Measurements from ENCODE around the gene RPP30. TPM values are rescaled to one million over a fixed set of nuclear protein-coding genes. Genes with fewer than 3 reads are reported as not detected.

Gene RPP30
- total and polyA plus RNA-seq, 9 of the 15 experiments (the other 6 are each of a cell fraction or from before 2014, with no cell fraction given): 37.3 to 170 (median 69.1) TPM

DNA sequence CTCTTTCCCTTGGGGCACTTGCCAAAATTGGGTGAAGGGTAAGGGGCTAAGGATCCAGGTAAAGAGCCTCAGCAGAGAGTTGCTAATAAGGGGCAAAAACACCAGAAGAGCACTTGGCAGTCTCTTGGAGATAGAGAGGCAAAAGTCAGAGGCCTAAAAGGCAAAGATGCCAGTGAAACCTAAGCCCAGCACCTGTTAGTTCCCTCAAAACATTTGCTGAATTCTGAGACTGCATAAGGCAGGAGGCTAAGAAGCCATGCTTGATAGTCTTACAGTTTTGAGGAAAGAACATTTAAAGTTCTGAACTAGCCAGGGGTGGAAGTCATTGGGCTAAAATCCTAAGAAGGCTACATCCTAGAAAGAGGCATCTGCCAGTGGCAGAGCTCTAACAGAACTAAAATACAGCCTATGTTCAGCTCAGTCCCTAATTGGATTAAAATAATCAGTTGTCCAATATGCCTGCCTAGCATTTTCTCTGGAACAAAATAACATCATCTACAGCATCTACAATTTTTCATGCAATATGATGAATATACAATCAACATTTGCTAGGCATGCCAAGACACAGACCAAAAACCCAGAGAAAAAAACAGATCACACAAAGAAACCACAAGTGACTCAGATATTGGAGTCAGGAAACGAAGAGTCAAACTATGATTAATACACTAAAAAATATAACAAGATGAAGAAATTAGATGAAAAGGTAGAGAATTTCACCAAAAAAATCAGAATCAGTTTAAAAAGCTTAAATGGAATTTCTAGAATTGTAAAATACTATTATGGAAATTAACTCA is 21.6 kb upstream of the RPP30 start:
- TF ChIP-seq POLR2G (IDR thresholded peaks at IDR 0.05; ENCODE audit: low read depth, low read length): no peak
- TF ChIP-seq KDM5B (IDR thresholded peaks at IDR 0.05; ENCODE audit: insufficient replicate concordance, low read depth, low read length): no peak
- TF ChIP-seq NCOR1 (IDR thresholded peaks at IDR 0.05): no peak
- no peak for TF ChIP-seq MCM2 (IDR thresholded peaks at IDR 0.05; ENCODE audit: low read depth)
- TF ChIP-seq CCAR2 (IDR thresholded peaks at IDR 0.05; ENCODE audit: low read depth, low read length): no peak
- no peak for TF ChIP-seq NR2C1 (IDR thresholded peaks at IDR 0.05)
- no peak for TF ChIP-seq NR2C1 (tag; IDR thresholded peaks at IDR 0.05)
- TF ChIP-seq SMC3 (conservative IDR thresholded peaks at IDR 0.05; ENCODE audit: insufficient read depth, low read depth, low read length): no peak
- TF ChIP-seq, protein P1, sequence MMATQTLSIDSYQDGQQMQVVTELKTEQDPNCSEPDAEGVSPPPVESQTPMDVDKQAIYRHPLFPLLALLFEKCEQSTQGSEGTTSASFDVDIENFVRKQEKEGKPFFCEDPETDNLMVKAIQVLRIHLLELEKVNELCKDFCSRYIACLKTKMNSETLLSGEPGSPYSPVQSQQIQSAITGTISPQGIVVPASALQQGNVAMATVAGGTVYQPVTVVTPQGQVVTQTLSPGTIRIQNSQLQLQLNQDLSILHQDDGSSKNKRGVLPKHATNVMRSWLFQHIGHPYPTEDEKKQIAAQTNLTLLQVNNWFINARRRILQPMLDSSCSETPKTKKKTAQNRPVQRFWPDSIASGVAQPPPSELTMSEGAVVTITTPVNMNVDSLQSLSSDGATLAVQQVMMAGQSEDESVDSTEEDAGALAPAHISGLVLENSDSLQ (IDR thresholded peaks at IDR 0.05): no peak
- no peak for TF ChIP-seq BMI1 (IDR thresholded peaks at IDR 0.05; ENCODE audit: low read length)
- no peak for TF ChIP-seq ZNF830 (CRISPR knock-in tag; IDR thresholded peaks at IDR 0.05)
- TF ChIP-seq HMG20B (CRISPR knock-in tag; IDR thresholded peaks at IDR 0.05): no peak
- TF ChIP-seq TAF9B (IDR thresholded peaks at IDR 0.05; ENCODE audit: partially characterized antibody): no peak
- TF ChIP-seq, protein P2, sequence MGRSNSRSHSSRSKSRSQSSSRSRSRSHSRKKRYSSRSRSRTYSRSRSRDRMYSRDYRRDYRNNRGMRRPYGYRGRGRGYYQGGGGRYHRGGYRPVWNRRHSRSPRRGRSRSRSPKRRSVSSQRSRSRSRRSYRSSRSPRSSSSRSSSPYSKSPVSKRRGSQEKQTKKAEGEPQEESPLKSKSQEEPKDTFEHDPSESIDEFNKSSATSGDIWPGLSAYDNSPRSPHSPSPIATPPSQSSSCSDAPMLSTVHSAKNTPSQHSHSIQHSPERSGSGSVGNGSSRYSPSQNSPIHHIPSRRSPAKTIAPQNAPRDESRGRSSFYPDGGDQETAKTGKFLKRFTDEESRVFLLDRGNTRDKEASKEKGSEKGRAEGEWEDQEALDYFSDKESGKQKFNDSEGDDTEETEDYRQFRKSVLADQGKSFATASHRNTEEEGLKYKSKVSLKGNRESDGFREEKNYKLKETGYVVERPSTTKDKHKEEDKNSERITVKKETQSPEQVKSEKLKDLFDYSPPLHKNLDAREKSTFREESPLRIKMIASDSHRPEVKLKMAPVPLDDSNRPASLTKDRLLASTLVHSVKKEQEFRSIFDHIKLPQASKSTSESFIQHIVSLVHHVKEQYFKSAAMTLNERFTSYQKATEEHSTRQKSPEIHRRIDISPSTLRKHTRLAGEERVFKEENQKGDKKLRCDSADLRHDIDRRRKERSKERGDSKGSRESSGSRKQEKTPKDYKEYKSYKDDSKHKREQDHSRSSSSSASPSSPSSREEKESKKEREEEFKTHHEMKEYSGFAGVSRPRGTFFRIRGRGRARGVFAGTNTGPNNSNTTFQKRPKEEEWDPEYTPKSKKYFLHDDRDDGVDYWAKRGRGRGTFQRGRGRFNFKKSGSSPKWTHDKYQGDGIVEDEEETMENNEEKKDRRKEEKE (IDR thresholded peaks at IDR 0.05; ENCODE audit: borderline replicate concordance in 1 of 2, control insufficient read depth in 1 of 2, low read depth in 2 of 2, low read length in 1 of 2): no peak
- TF ChIP-seq ZNF143 (CRISPR knock-in tag; IDR thresholded peaks at IDR 0.05): no peak
- no peak for TF ChIP-seq SPI1 (IDR thresholded peaks at IDR 0.05; ENCODE audit: borderline replicate concordance, low read depth, low read length)
- TF ChIP-seq ETV5 (CRISPR knock-in tag; IDR thresholded peaks at IDR 0.05; ENCODE audit: low read depth): no peak
- TF ChIP-seq ZNF764 (CRISPR knock-in tag; IDR thresholded peaks at IDR 0.05; ENCODE audit: low read depth): no peak
- no peak for TF ChIP-seq ZNF644 (tag; IDR thresholded peaks at IDR 0.05; ENCODE audit: low read depth)
- no peak overlapping the region for H3K4me2 ChIP-seq (ENCODE audit: insufficient read depth, low read length)
- no peaks in the 10 kb centered on the region; the same call in 1 of the 2 replicates for H3K9me3 ChIP-seq (replicated peaks; ENCODE audit: control insufficient read depth, insufficient read depth, low read depth, low read length)
- peaks cover 0 to 2% of the 10 kb centered on the region in 2 experiments; a peak in 1 of 5 replicates for H3K27me3 ChIP-seq (ENCODE audit: control insufficient read depth in 2 of 2, insufficient read depth in 2 of 2, low read length in 2 of 2)
- no peak overlapping the region for H3K4me3 ChIP-seq
- no TSS peak for BruUV-seq (replicated peaks)
- no peak overlapping the region for H3K9ac ChIP-seq (ENCODE audit: insufficient read depth in 1 of 2, low read depth in 2 of 2, low read length in 2 of 2)
- H3K4me1 ChIP-seq (replicated peaks in 1 of 2; ENCODE audit: control insufficient read depth in 2 of 2, insufficient read depth in 2 of 2, low read length in 2 of 2): no peaks in the 10 kb centered on the region
- in situ Hi-C loops (cut with MboI): loop anchor here (10.0 to 25.0 kb wide), 2 partner anchors 95 to 1413 kb away; no protein-coding TSS in a partner anchor
- WGBS (ENCODE audit: insufficient coverage, low coverage, missing lambda C conversion rate): 11% methylated on average over 1 of the region's 1 CpG
- ATAC-seq: no peak
- ChIA-PET POLR2A (interaction anchor here (0.6 kb wide), 3 partner anchors 21 to 1296 kb away, joined by 3 to 4 read pairs (median 3); no protein-coding TSS in a partner anchor), CTCF (ENCODE audit: low intra/inter-chr PET ratio) (interaction anchor here (0.5 to 1.3 kb wide), 2 partner anchors 70 to 98 kb away, joined by 3 read pairs; no protein-coding TSS in a partner anchor)
- no peak overlapping the region for H2AFZ ChIP-seq (ENCODE audit: low read depth, low read length)
- no peaks in the 10 kb centered on the region for H4K20me1 ChIP-seq (replicated peaks; ENCODE audit: control insufficient read depth, insufficient read depth, low read length)
- H3K9me1 ChIP-seq (ENCODE audit: control insufficient read depth, insufficient read depth, low read length): no peaks in the 10 kb centered on the region
- H3K79me2 ChIP-seq (ENCODE audit: control insufficient read depth, insufficient read depth, low read length): no peaks in the 10 kb centered on the region
- H3K36me3 ChIP-seq (ENCODE audit: control insufficient read depth, insufficient read depth, low read length): no peaks in the 10 kb centered on the region
- FAIRE-seq: no peak
- no peak overlapping the region for H3K27ac ChIP-seq (ENCODE audit: extremely low read depth, low read depth, low read length)
- DNase-seq (ENCODE audit: extremely low read depth in 1 of 4, low spot score in 3 of 4): no peak
- intact Hi-C loops (cut with micrococcal nuclease): no loop called here

Measured in K562 (cell line).